Measurements from ENCODE around the gene RPTOR.
"Not testable (repeated sequence)": the region's sequence is repeated elsewhere in the genome, so short reads cannot be mapped to it uniquely, and the experiment has no call there.

The RPTOR gene

DNA sequence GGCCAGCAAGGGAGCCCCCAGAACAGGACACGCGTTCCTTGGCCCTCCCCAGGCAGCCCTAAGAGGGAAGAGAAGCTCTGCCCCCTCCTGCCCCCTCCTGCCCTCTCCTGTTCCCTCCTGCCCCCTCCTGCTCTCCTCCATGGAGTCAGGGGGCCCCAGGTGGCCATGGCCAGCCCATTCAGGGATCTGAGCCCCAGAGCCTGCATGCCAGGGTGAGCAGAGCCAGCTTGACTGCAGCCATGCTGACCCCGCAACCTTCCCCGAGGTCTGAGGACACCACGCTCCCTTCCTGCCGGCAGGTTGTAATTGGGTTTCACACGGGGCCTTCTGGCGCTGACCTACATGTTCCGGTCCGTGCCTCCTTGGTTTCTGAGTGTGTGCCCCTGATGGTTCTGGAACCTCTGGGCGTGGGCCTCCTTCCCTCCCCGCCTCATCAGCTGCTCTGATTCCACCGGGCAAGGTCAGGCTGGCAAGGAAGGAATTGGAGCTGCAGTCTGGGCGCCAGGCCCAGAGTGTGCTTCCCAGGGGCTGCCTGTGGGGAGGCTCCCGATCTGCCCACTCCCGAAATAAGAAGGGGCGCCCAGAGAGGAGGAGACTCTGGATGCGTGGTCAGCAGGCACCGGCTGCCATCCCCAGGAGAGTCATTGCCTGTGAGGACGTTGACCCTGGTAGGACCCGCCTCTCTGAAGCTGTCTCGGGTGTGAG is 44.5 kb upstream of the RPTOR start:
- H3K4me3 ChIP-seq (ENCODE audit: low read depth, low read length) = no peak overlapping the region
- TF ChIP-seq, protein P1, sequence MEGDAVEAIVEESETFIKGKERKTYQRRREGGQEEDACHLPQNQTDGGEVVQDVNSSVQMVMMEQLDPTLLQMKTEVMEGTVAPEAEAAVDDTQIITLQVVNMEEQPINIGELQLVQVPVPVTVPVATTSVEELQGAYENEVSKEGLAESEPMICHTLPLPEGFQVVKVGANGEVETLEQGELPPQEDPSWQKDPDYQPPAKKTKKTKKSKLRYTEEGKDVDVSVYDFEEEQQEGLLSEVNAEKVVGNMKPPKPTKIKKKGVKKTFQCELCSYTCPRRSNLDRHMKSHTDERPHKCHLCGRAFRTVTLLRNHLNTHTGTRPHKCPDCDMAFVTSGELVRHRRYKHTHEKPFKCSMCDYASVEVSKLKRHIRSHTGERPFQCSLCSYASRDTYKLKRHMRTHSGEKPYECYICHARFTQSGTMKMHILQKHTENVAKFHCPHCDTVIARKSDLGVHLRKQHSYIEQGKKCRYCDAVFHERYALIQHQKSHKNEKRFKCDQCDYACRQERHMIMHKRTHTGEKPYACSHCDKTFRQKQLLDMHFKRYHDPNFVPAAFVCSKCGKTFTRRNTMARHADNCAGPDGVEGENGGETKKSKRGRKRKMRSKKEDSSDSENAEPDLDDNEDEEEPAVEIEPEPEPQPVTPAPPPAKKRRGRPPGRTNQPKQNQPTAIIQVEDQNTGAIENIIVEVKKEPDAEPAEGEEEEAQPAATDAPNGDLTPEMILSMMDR (IDR thresholded peaks at IDR 0.05; ENCODE audit: low read depth, low read length) = no peak

DNA sequence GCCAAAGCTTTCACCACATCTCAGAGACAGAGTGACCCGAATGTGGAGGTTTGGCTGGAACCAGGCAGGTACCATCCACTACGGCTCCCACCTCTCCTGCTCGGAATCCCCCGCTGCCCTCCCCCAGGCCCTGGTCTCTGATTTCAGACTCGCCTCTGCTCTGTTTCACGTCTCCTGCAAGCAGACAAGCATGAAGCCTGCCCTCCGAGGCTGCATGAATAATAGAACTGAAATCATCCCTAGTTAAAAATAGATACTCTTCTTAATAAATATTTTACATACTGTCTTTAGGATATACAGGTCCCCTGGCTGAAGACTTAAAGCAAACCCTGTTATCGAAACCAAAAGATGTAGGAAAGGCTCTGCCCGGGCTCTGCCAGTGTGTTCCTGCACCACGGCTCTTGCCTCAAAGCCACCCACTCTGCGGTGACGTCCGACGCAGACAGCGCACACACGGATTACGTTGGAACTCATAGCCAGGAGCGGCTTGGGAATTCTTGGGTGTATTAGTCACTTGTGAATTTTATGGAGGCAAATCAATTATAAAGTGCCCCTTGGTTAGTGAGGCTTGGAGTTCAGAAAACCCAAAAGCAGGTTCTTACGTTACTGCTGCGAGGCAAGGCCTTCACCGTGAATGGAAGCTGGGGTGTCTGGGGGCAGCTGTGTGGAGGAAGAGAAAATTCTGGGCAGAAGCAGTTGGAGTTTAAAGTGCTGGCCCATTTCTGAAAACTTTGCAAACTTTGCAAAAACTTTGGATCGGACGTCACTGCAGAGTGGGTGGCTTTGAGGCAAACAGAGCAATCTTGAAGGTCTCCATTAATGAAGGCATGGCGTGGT is 42.7 kb upstream of the RPTOR start:
- no peak overlapping the region for H3K4me3 ChIP-seq (ENCODE audit: low read depth, low read length)
- TF ChIP-seq, protein P1 (IDR thresholded peaks at IDR 0.05; ENCODE audit: low read depth, low read length) = no peak

DNA sequence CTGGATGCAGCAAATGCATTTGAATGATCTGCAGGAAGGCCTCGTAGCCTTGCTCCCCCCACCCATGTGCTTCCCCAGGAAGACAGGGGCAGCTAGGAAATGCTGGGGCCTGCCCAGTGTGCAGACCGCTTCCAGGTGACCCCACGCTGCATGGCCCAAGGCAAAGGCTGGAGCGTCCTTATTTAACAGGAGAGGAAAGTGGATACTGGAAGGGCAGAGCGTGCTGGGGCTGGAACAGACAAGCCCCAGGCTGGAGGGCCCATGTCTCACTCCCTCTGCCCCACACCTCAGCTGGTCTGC is 42.1 kb upstream of the RPTOR start:
- TF ChIP-seq, protein P1 (IDR thresholded peaks at IDR 0.05; ENCODE audit: low read depth, low read length) = no peak
- H3K4me3 ChIP-seq (ENCODE audit: low read depth, low read length) = no peak overlapping the region

DNA sequence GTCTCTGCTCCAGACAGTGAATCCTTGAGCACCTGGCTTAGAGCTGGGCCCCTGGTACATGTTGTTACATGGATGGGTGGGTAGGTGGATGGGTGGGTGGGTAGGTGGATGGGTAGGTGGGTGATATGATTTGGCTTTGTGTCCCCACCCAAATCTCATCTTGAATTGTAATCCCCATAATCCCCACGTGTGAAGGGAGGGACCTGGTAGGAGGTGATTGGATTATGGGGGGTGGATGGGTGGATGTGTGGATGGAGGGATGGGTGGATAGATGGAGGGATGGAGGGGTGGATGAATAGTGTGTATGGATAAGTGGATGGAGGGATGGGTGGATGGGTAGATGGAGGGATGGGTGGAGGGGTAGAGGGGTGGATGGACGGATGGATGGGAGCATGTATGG is 41.6 kb upstream of the RPTOR start:
- TF ChIP-seq, protein P1 (IDR thresholded peaks at IDR 0.05; ENCODE audit: low read depth, low read length) = no peak
- H3K4me3 ChIP-seq (ENCODE audit: low read depth, low read length) = no peak overlapping the region

DNA sequence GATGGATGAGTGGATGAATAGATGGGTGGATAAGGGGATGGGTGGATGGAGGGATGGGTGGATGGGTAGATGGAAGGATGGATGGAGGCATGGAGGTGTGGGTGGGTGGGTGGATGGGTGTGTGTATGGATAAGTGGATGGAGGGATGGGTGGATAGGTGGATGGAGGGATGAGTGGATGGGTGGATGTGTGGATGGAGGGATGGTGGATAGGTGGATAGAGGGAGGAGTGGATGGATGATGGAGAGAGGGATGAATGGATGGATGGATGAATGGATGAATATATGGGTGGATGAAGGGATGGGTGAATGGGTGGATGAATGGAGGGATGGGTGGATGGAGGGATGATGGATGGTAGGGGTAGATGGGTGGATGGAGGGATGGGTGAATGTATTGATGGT is 40.7 kb upstream of the RPTOR start:
- H3K4me3 ChIP-seq (ENCODE audit: low read depth, low read length) = no peak overlapping the region
- TF ChIP-seq, protein P1 (IDR thresholded peaks at IDR 0.05; ENCODE audit: low read depth, low read length) = no peak

DNA sequence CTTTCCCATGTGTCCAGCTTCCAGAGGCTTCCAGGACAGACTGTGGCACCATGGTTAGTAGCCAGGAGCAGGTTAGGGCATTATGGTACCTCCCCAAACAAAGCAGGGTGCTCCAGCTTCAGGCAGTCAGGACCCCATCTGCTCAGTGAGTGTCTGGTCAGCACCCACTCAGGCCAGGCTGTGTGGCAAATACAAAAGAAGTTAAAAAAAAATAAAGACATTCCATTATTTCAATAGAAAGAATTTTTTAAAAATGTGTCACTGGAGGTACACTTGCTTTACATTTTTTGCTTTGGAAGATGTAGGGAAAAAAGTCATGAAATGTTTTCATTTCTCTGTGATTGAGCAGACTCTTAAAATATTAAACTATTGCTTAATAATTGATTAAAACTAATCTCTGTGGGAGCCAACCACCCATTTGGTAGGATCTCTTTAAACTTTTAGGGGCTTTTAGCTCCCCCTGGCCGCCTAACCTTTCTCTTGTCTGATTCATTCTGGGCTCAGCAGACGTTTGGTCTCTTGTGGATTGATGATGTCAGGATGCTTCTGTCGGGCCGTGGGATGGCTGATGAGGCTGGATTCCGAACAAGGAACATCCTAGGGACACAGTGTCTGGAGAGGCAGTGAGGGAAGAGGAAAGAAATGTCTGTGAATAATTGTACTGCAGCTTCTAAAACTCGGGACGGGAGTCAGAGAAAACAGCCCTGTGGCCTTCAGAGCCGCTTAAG is 39.8 kb upstream of the RPTOR start:
- TF ChIP-seq, protein P1 (IDR thresholded peaks at IDR 0.05; ENCODE audit: low read depth, low read length) = no peak
- H3K4me3 ChIP-seq (ENCODE audit: low read depth, low read length) = no peak overlapping the region

DNA sequence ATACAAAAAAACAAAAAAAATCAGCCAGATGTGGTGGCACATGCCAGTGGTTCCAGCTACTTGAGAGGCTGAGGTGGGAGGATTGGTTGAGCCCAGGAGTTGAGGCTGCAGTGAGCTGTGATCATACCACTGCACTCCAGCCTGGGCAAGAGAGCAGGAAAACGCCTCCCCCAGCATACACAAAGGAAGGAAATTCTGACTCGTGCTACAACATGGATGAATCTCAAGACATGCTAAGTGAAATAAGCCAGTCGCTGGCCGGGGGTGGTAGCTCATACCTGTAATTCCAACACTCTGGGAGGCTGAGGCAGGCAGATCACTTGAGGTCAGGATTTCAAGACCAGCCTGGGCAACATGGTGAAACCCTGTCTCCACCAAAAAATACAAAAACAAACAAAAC is 37.5 kb upstream of the RPTOR start:
- H3K4me3 ChIP-seq (ENCODE audit: low read depth, low read length) = not testable (repeated sequence)
